ENCODE data around the gene ADORA1.

ADORA1 gene

DNA sequence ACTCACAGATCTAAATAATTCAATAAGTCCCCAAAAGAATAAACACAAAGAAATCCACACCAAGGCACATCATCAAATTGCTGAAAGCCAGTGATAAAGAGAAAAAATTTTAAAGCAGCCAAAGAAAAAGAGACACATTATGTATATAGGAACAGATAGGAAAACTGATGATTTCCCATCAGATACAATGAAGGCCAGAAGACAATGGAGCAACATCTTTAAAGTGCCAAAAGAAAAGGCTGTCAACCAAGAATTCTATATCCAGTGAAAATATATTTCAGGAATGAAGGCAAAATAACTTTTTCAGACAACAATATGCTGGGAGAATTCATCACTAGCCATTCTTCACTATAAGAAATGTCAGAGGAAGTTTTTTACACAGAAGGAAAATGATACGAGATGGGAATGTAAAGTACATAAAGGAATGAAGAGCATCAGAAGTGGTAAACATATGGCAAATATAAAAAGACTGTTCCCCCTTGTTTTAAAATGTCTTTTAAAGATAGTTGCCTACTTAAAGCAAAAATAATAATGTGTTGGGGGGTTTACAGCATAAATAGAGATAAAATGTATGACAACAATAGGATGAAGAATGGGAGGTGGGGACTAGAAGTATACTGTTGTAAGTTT, 32.4 kb upstream of the ADORA1 start:
- no peak for DNase-seq

DNA sequence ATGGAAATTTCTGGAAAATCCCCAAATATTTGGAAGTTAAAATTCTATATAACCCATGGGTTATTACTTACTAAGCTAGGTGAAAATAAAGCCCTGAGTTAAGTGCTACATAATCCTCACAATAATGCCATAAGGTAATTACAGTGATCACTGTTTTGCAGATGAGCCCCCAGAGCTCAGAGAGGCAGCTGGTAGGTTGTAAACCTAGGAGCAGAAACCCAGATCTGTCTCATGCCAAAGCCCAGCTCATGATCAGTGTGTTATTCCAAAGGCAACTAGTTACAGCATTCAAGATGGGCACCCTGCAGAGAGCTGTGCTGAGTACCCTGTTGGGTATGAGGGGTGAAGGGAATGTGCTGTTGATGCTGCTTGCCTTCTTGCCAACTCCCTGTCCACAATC, 31.0 kb upstream of the ADORA1 start:
- DNase-seq: no peak

DNA sequence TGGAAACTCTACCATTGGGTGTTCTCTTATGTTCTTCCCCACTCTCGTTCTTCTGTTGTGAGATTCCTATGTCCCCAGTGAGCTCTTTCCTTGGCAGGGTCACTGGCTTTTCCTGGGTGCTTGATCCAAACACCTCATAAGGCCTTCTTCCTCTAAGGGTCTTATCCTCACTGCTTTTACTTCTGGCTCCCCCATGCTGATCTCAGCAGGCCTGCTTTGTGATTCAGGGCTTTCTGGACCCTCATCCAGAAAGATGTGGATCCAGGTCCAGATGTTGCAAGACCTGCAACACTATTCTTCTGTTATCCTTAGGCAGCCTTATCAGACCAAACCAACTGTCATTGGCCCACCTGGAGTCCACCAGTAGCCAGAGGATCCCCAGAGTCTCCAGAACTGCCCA, 30.5 kb upstream of the ADORA1 start:
- DNase-seq: no peak

DNA sequence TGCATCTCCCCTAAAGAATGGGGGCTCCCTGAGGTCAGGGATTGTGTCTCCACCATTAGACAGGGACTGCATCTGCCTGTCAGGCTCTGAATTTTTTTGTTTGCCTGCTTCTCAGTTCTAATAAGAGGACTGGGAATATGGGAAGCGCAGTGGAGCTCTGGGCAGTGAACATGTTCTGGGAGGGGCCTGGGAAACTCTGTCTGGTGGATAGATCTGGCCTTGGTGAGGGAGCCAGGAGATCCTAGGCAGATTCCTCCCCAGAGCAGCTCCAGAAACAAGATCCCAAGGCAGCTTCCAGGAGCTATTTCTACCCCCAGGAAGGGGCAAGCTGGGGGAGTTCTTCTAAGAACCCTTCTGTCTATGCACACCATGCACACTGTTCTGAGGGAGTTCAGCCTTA, 29.1 kb upstream of the ADORA1 start:
- no peak for DNase-seq

DNA sequence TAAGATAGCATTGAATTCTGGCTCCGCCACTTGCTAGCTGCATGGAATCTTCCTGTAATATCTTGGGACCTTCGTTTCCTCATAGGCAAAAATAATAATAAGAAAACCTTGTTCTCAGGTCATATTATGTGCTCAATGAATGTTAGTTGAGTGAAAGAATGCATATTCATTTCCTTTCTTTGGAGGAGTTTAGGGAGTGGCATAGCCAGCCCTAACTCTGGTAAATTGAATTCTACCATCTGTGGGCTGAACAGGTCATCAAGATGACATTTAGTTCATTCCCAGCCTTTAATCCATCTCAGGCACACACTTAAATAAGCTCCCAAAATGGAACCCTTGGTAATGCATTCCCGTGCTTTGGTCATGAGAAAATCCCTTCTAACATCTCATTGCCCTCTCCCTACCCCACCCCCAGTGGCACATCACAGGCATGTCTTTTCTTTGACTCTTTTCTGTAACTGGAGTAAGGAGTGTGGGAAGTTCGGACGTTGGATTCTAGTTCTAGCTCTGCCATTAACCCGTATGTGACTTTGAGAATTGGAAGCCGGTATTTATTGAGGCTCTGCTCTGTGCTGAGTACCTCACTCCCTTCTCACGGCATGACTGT, 28.5 kb upstream of the ADORA1 start:
- DNase-seq: no peak

DNA sequence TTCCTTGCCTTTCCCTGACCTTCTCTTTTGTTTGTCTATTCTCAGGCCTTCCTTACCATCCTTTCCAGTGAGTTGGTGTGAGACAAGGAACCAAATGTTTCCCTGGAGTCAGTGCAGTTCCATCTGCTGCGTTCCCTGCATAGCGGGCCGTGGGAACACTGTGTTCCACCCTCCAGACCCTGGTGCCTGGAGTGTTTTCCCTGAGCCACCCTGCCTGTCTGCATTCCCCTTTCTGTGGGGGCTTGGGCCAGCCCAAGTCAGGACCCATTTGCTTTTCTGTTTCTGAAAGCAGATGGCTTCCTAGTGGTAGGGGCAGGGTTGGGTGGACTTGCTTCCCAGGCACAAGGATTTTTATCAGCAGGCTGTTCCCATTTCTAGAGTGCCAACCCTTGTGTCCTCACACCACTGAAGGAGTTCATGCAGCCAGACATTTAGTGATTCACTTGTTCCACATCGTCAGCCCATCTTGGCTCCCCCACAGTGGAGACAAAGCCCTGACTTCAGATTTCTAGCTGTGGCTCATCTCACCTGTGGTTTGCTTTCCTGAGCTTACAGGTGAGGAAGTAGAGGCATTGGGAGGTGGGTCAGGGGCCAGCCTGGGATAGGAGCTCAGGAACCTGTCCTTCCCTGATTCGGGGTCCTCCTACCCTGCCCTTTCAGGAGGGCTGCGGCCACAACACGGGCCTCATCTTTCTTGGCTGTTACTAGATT, 27.6 kb upstream of the ADORA1 start:
- no peak for DNase-seq

DNA sequence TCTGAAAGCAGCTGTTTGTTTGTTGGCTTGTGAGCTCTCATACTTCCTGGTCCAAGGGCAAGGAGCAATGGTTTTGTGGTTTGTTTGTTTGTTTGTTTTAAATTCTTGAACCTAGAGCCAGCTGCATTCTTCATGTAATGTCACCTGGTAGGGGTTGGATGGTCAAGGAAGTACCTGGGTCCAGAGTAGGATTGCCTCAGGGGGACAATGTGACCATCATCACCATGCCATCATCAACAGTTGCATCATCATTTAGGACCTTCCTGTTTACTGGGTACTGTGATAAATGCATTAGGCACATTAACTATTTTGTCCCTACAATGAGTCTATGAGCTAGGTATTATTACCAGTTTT, 27.0 kb upstream of the ADORA1 start:
- no peak for DNase-seq

DNA sequence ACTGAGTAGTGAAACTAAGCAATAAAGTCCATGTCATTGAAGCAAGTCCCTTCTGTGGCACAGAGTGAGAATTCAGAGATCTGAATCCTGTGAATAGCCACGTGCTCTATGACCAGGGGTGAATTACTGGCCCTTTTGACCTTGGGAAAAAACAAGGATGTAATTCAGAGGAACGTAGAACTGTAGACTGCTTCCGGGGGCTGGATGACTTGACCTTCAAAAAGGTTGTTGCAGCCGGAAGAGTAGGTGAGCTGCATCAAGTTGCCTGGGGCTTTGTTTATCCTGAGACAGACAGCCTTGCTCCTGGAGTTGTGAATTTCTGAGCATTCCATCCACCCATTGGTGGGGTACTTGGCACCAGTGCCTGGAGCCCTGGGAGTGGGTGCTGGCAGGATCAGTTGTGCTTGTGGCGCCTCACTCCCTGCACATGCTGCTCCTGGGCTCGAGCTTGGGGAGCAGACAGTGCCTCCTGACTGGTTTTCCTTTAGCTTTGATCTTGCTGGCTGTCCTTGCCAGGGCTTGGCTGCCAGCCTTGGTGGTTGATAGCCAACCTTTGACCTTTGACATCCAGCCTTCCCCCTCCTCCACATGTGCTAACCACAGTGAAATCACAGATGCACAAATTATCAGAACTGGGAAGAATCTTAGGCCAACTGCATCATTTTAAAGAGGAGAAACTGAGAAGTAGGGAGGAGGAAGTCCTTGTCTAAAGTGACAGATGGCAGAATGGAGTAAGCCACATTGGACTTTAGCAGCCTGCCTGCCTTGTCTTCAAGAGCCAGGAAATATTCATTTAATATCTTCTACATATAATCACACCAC, 25.5 kb upstream of the ADORA1 start:
- DNase-seq: peak; percentile 86

DNA sequence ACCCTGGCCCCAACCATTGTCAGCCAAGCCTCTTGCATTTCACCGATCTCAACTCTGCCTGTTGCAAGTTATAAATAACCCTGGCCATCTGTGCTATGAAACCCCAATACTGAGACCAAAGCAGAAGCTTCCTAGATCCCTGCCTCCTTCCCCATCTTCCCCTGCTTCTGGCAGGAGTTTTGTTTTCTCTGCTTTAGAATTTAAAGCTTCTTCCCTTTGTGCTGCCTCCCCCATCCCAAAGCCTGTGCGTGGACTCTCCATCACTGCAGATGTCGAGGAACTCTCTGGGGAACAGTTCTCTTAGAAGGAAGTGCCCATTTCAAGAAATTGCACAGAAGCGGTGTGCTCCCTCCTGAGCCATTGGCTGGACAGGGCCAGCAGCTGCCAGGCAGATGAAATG, 24.3 kb upstream of the ADORA1 start:
- DNase-seq: peak; percentile 36

DNA sequence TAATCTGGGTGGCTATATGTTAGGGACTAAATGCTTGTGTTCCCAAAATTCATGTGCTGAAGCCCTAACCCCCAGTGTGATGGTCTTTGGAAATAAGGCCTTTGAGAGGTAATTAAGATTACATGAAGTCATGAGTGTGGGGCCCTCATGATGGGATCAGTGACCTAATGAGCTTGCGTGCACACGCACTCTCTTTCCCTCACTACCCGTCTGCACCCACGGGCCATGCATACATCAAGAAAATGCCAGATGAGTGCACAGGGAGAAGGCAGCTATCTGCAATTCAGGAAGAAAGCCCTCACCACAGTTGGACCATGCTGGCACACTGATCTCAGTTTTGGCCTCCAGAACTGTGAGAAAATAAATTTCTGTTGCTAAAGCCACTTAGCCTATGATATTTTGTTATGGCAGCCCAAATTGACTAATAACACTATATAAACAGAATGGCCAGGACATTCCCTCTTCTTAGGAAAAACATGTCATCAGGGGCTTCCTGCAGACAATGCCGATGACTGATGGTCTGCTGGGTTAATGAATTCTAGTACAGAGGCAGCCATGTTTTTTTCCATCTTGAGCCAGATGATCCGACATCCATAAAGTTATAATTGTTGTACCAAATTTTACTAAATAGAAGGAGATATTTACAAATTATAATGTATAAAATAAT, 23.6 kb upstream of the ADORA1 start:
- no peak for DNase-seq

DNA sequence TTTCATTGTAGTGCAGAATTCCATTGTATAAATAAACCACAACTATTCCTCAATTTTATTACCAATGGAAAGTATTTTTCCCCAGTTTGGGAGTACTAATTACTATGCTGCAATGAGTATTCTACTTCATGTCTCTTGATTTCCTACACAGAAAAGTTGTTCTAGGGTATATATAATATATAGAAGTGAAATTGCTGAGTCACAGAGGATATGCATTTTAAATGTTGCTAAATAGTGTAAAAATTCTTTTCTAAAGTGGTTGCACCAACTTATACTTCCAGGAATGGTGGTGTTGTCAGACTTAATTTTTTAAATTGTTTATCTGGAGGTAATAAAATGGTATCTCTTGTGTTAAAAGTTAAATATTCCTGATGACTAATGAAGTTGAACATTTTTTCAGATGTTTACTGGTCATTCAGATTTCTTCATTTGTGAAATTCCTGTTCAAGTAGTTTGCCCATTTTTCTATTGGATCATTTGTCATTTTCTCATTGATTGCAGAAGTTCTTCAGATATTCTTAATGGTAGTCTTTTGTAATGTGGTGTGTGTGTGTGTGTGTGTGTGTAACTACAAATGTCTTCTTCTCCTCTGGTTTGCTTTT, 22.6 kb upstream of the ADORA1 start:
- peak; percentile 70 for DNase-seq

DNA sequence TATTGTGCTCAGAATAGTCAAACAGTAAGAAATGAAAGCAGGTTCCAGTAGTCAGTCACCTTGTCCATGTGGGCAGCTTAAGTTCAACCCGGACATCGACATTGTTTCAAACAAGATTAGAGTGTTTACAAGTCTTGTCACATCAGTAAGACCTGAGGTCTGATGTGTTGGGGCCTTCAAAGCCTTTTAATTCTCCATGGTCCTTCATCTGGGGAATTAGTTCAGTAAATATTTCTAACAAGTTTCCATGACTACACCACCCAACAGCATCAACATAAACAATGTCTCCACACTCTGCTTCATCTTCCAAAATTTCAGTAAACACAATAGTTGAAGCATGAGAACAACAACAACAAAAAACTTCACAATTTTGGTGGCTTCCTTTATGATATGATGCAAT, 15.1 kb upstream of the ADORA1 start:
- DNase-seq: no peak

DNA sequence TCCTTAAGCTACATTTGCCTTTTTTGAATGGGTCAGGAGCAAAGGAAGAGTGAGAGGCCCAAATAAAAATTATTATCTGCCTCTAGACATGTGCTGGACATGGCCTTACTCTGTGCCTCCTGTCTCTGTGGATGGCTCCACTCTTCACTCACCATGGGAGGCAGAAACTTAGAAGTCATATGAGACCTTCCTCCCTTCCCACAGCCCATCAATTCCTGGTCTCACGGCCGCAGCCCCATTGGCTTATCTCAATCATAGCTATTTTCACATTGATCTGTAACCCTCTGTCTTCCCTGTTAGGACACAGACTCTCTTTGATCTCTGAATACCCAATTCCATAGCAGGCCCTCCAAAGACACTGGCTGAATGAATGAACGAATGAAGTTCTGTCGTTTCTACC, 14.2 kb upstream of the ADORA1 start:
- DNase-seq: no peak

DNA sequence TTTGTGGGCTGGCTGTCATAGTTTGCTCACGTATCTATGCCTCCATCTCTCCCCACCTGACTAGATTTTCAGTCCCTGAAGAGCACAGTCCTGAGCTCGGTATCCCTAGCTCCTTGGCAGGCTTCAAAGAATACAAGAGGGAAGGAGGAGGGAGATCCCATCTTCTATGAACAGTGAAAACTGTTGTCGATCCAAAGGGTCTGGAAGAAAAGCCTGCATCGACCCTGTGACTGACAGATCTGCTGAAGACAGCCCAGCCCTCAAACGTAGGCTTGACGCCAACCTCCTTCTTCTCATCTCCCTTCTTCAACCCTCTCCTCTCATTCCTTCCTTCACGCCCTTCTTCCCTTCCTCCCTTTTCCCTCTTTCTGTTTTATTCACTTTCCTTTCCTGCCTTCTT, 13.3 kb upstream of the ADORA1 start:
- no peak for DNase-seq

DNA sequence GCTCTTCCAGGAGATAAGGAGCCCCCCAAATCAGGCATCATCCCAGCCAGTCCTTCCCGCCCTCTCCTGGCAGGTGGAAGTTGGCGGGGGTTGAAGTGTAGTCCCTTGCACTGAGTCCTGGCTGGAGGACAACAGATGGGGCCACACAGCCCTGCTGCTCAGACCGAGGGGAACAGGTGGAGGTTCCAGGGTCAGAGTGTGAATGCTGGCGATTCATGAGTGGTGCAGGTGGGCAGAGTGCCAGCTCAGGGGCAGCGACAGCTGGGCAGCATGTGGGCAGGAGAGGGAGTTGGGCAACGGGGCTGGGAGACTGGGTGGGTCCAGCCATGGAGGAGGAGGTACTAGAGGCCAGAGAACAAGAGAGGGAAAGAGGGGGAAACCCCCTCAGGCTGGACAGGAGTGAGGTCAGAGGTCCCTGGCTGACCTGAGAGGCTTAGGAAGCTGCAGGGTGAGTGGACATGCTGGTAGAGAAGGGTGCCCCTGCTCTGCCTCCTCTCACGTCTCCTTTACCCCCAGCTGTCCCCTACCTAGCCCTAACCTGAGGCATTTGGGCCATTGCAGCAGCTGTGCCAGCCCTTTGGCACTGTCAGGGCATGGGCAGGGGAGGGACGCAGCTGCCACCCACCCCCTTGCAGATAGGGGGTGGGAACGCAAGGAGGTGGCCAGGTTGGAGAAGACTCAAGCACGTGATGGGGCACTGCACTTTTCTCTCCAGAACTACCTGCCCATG, 11.3 kb upstream of the ADORA1 start:
- DNase-seq: no peak

DNA sequence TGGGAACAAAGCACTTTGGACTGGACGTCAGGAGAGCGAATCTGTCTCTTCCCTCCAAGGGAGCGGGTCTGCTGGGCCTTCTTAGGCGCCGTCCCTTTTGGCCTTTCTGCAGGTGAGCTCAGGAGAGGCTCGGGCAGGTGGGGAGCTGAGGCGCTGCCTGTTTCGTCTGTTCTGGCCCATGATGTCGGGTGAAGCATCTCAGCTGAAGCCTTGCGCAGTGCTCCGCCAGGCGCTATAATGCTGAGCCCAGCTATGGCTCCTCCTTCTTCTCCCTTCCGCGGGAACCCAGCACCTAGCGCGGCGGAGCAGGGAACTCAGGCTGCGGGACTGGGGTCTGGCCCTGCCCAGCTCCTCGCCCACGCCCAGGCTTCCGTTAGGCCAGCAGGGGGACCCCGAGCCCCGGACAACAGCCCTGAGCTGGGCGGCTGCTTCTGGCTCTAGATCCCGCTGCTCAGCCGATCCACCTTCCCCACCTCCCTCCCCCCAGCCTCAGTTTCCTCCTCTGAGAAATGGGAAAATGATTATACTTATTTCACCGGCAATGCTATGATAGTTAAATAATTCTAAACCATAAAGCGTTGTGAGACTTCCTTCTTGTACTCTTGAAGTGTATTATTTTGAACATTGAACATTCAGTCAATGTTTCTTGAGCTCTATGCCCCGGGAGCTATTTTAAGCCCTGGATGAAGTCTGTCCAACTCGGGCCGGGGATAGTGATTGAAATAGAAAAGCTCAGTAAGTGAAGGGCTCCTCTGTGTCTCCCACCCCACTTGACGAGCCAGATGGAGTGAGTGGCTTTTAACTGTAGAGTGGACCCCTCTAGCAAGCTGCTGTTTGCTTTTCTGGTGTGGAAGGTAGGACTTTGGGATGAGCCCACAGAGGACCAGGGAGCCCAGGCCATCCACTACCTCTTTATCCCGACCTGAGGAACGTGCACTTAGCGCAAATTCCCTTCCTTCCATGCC, 9.6 kb upstream of the ADORA1 start:
- peak; percentile 45 for DNase-seq

DNA sequence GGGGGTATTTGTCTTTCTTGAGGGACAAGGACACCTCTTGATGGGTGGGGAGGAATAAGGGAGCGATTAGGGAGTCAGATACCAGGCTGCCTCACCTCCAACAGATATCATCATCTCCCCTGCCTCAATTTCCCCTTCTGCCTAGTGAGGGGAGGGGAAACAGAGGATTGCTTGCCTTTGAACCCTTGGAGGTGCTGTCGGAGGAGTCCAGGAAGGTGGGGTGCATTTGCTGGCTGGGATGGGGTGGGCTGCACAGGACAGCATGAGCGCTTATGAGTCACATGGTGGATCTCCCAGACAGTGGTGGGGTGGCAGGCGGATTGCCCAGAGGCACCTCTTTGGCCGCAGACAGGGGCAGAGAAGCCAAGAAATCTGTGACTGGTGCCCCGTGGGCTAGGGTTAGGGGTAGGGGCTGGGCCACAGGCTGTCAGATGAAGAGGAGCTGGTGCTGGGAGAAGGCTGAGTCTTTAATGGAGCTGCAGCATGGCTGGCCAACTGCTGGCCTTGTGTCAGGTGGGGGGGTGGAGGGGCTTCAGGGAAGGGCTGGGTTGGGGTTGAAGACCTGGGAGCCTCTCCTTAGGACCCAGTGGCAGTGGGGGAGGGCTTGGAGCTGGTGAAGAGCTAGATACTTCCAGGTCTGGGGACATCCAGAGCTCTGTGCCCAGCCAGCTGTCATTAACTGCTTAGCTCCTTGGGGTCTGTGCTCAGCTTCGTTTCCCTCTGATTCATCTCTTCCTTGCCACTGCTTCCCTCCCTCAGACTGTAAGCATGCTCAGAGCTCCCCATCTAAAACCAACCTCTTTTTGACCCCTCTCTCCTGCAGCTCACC, 7.0 kb upstream of the ADORA1 start:
- DNase-seq: peak; percentile 39

DNA sequence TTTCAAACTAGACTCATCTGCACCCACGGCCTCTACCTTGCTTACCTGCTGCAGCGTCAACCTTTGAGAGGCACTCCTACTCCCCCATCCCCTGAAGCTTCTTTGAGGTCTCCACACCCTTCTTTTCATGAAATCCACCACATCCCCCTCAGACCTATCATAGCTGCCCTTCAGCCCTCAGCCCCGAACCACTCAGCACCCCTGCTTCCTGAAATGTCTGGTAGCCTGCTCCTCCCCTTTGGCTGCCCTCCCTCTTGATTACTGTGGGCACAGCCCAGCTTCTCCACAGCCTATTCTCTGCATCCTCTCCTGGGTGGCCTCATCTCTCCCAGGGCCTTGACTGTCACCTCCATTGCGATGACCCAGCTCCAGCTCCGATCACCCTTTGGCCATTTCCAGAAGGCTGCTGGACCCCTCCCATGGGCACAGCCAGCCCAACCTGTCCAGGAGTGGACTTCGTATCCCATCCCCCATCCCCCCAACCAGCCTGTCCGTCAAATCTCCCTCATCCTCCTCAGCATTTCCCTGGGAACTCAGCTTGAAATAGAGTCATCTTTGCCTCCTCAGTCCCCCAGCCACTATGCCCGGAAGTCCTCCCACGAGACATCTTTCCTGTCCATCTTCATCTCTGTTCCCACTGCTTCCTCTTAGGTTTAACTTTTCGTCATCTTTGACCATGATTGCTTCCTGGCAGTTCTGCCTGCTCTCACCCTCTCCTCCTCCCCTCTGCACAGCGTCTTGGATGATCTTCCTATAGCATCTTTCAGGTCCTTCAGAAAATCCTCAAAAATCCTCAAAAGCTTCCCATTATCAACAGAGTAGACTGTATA, 6.1 kb upstream of the ADORA1 start:
- DNase-seq: peak; percentile 72

DNA sequence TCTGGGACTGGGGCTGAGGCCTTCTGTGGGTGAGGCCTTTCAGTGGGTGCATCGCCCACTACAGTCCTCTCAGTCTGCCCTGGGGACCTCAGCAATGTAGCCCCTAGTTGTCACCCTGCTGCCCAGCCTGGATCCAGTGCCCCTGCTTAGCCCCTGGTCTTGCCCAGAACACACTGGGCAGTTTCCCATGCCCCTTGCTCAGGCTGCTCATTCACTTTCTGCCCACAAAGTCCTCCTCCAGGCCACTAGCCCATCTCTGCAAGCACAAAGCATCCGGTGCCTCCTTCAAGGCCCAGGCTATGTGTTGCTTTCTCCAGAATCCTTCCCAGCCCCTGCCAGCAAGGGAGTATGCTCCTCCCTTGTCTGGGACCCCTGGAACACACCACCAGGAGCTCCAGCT, 5.4 kb upstream of the ADORA1 start:
- no peak for DNase-seq

All from MV-4-11 (cell line).